ENCODE measurements around the gene LPP.
"Not testable (repeated sequence)": the region's sequence is repeated elsewhere in the genome, so short reads cannot be mapped to it uniquely, and the experiment has no call there.

The LPP gene

DNA sequence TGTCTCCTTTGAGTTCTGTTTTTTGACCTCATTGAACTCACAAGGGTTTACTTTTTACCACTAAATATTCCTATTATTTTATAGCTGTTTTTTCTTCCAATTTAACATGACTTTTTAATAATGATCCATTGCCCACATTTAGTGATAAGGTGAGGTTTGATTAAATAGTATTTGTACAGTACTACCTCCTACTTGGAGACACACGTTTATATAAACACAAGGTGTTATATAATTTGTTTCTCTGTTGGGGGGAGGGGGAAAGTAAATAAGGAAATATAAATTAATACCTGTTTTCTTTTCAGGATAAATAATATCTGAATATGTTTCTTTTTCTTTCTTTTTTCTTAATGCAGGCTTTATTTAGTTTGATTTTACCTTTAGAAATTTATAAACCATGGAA lies 281.3 kb downstream of the LPP start:
- DNase-seq (ENCODE audit: low spot score) = no peak

DNA sequence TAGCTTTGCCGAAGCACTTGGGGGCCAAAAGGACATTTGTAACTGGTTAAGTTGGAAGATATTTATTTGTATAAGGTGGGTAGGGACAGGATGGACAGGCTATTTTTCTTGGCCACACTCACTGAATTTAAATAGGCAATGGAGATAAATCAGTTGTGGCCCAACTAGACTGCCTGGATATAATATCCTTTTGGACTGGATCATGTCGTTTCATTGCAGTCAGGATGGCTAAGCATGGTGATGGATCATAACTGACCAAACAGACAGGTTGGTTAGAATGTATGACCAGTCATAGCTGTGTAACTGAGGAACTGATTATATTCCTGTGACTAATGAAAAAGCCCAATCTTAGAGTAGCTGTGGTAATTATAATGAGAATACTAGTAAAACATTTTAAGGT lies 284.0 kb downstream of the LPP start:
- no peak for DNase-seq (ENCODE audit: low spot score)

DNA sequence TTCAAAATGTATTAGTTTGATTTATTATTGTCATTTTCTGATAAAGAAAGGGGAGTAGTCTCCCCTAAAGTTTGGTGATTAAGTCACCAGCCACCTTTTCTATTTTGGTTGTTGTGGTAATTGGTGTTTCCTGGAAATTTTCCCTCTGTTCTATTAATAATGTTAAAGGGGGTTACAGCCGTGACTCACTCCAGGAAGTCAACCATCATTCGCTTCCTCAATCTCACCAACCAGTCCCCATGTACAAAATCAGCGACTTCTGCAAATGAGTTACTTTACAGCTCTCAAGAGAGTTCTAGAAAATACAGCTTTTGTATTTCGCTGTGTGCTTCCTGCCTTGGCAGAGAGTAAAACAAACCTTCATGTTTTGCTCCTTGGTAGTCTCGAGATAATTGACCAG lies 285.1 kb downstream of the LPP start:
- no peak for DNase-seq (ENCODE audit: low spot score)

DNA sequence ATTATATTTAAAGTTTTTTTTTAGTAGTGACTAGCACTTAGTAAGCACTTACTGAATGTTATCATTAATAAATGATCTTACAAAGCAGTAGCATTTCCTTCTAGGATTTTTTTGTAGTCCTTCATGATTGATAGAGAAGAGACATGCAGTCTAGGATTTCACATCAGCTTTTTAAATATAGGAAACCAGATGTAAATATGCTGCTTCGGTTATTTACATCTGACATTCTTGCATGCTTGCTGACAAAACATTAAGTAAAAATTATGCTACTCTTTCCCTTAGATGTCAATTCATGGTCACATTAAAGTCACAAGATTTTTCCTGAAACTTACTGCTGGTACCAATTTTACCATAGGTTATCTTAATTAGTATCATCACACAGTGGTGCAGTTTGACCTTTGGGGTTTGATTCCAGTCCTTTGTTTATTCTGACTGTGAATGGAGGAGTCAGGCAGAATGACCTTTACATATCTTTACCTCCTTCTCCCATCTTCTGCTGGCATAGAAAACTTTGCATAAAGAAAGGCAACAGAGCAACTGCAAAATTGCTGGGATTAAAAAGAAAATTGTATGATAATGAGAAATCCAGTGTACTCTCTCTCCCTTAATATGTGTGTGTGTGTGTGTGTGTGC lies 286.5 kb downstream of the LPP start:
- no peak for DNase-seq (ENCODE audit: low spot score)

DNA sequence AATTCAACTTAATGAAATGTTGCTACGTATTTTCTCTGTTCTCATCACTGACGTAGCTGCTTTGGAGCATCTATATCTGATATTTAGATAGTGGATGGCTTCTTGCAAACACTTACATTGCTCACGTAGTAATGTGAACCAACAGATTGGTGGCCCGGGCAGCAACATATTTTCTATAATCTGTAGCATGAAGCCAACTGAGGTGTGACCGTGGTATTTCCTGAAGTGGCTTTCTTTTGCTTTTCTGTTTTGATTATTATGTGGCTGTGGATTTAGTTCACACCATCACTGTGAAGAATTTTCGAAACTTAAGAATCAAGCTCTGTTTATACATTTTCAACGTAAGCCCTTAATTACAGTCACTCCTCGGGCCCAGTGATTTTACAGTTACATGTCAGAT lies 288.5 kb downstream of the LPP start:
- DNase-seq (ENCODE audit: low spot score) = no peak

DNA sequence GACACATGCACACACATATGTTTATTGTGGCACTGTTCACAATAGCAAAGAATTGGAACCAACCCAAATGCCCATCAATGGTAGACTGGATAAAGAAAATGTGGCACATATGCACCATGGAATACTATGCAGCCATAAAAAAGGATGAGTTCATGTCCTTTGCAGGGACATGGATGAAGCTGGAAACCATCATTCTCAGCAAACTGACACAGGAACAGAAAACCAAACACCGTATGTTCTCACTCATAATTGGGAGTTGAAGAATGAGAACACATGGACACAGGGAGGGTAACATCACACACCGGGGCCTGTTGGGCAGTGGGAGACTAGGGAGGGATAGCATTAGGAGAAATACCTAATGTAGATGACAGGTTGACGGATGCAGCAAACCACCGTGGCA lies 291.2 kb downstream of the LPP start:
- DNase-seq (ENCODE audit: low spot score) = not testable (repeated sequence)

DNA sequence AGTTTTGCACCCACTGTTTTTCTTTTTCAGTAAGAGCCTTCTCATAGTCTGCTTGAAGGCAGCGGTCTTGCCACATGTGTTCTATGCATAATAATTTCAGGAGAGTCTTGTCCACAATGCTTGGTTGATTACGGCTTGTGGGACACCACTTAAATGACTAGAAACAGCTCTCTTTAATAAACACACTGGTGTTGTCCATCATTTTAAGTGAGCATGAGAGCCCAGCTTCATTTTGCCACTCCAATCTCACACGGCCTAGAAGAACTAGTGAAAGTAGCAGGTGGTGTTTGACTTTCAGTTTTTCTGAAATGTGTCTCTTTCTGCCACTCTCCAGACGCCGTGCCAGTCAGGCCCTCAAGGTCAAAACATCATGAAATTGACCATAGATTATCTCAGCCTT lies 292.1 kb downstream of the LPP start:
- no peak for DNase-seq (ENCODE audit: low spot score)

DNA sequence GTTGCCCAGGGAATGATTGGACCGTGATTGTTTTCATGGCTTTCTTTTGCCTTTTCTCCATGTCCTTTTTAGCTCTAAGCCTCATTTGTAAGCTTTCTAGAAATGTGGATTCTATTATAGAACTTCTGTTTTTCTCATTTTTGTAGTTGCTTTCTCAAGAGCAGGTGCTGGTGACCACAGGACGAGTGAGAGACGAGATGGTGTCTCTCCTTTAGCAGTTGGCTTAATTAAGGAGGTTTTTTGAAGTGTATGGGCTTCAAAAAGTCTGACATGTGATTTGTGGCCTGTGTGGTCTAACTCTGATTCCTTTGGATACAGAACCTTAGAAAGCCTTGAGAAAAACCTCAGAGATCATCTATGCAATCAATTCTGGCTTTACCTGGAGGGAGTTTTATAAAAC lies 292.8 kb downstream of the LPP start:
- no peak for DNase-seq (ENCODE audit: low spot score)

DNA sequence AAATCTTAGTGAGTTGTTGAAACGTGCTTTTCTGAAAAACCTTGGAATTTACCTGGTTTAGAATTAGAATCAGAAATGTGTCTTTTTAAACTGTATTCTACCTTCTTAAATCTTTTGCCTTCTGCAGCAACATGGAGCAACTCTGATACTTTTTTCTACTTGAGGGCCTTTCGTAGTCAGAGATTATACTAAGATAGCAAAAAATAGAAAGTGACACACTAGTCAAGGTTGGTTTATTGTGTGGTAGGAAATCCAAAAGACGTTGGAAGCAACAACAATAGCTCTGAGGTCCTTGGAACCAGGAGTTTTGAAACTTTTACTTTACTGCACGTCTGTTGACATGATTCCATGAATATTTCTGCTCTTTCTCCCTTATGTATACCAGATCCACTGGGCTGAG lies 294.9 kb downstream of the LPP start:
- DNase-seq (ENCODE audit: low spot score) = no peak

DNA sequence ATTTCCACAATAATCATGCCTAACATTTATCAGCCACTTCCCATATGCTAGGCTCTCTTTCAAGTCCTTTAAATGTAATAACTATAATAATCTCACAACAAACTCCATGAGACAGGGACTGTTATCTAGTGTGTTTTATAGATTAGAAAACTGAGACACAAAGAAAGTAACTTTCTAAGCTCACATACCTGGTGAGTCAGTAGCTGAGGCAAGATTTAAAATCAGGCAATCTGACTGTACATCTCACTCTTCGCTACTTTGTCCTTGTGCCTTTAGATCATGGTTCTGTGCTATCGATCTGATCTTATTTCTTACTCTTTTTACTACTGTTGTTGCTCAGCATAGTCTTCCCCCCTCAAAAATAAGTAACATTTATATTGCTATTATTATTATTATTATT lies 295.5 kb downstream of the LPP start:
- no peak for DNase-seq (ENCODE audit: low spot score)

DNA sequence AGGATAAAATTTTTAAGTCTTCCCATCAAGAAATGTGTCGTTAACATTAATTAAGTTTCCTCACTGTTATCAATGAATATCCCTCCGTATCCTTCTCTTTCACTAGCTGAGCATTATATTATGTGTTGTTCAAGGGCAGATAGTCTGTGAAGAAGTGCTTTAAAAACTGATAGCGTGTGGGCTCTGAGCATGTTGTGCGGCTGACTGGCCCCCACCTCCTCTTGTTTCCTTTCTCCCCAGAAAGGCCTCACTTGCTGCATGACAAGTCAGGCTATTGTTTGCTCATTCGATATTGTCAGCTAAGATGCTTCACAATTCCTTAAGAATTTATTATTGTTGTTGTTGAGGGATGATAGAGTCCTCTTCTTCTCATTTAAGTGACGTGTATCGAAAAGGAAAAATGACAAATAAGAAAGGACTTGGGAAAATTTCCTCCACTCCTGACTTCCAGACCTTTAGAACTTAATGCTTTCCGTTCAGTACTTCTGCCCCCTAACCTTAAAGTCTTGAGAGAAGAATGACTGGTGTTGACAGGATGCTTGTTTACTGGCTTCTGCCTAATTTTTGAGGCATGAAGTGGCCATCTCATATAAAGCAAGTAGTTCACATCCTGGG lies 298.3 kb downstream of the LPP start:
- DNase-seq (ENCODE audit: low spot score) = no peak

DNA sequence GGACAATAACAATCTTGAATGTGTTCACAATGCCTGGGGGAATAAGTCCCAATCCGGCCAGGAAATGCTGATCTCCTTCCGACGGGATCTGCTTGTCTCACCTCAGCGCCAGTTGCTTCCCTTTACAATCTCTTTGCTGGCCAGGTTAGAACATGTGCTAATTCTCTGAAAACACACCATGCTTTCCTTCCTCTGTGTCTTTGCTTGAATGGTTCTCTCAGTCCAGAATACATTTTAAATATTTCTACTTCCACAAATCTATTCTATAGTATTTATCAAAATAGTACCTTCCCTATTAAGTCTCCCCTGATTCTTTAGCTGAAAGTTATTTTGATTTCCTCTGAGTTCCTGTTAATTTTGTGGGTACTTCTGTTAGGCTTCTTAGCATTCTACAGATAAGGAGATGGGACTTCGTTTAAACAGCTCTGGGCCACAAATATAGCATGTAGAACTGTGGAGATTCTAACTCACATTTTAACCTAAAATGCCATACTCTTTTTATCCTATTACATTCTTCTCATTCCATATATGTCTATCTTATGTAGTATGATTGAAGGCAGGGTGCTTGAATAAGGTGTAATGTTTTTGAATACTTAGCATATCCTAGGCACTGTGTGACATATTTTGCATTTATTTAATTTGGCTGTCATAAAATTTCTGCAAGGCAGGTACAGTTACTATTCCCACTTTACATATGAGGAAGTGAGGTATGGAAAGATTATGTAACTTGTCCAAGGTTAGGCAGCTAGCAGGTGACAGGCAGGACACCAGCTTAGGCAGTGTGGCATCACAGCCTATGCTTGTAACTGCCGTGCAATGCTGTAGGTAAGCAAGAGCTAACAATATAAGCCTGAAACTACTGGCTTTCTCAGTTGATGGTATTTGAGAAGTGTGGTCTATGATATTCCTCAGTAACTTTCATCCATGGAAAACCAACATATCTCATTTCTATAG lies 299.8 kb downstream of the LPP start:
- no peak for DNase-seq (ENCODE audit: low spot score)

DNA sequence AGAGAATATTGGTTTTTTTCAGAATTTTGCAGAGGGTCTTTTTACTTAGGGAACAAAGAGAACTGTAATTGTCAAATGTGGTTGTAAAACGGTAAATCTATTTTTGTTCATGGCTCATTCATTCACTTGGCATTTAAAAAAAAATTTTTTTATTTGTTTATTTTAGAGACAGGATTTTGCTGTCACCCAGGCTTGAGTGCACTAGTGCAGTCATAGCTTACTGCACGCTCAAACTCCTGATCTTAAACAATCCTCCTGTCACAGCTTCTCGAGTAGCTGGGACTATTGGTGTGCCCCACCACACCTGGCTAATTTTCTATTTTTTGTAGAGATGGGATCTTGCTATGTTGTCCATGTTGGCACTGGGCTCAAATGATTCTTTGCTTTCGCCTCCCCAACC lies 301.8 kb downstream of the LPP start:
- DNase-seq (ENCODE audit: low spot score) = no peak

DNA sequence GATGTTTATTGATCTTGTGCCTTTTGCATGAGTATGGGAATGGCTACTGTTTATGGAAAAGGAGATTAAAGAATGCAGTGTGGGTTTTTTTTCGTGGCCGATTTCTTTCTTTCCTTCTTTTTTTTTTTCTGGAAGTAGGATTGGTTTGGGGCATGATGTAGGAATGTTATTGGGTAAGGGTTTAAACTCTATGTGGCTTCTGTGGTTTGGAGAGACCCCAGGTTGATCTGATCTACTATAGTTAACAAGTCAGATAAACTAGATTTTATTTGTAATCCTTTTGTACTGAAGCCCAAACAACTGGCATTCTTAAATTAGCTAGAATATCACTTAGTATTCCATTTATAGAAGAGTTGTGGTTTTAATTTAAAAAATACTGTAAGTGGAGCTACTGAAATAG lies 304.8 kb downstream of the LPP start:
- no peak for DNase-seq (ENCODE audit: low spot score)

DNA sequence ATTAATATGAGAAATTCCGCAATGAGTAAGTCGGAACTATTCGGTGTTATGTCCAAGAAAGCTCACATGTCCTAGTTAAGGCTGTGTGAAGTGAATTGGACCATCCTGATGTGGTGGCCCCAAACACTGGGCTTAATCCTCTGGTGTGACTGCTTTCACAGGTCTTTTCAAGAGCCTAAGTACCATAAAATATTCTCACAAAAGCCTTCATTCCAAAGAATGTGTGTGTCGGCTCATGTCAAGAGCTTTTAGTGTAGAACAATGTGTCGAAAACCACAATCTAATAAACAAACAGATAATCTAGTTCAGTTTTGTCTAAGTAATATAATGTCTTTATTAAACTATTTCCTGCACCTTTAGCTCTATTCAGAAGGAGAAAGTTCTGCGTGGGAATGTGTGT lies 311.4 kb downstream of the LPP start:
- DNase-seq (ENCODE audit: low spot score) = no peak

DNA sequence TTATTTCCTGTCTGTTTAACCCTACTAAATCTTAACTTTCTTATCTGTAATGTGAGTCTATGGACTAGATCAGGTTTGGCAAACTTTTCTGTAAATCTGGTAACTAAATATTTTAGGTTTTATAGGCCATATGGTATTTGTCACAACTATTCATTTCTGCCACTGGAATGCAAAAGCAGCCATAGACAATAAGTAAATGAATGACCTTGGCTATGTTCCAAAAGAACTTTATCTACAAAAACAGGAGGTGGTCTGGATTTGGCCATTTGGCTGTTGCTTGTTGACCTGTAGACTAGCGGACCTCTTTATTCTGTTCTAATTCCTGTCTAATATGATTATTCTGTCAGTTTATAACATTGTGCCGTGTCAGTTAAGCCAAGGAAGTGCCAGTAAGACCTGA lies 314.2 kb downstream of the LPP start:
- DNase-seq (ENCODE audit: low spot score) = no peak

DNA sequence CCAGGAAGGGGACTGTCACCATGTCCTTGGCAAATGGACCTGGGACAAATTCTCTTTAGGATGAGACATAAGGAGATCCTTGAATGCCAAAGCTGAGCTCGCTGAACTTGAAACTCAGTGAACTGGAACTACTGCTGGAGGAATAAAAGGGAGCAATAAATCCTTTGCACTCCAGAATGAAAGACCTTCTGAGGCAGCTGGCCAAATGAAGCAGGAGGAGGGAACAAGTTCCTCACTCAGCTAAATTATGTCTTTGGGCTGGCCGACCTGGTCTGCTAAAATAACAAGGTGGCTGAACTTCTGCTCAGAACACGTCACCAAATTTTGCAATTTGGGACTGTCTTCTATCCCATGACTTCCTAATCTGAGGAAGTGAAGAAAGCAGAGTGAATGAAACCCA lies 314.7 kb downstream of the LPP start:
- DNase-seq (ENCODE audit: low spot score) = peak; percentile 35

DNA sequence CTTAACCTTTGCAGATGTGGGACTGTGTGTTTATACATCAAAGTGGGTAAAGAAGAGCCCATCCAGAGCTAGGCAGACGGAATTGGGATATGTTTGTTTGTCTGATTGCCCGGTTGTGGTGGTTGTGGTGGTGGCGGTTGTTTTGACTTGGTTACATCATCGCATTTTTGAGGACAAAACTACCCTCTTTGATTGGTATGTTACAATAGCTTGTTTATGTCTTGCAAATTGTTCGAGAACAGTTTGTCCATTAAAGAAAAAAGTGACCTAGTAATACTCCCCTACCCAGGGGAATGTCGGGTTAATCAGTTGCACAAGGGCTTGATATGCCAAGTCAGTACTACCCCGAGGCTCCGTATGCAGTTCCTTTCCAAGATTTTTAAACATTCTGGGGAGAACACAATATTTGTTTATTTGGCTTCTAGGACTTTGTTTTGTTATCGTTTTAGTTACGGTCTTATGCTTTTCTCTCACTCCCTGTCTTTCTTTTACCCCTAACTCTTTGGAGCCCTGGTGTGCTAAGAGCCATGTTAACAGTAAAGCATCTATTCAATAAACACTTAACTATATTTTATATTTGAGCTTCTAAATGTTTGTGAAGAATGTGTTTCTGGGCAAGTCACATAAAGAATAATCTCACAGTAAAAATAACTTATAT lies 315.4 kb downstream of the LPP start:
- DNase-seq (ENCODE audit: low spot score) = peak; percentile 37

DNA sequence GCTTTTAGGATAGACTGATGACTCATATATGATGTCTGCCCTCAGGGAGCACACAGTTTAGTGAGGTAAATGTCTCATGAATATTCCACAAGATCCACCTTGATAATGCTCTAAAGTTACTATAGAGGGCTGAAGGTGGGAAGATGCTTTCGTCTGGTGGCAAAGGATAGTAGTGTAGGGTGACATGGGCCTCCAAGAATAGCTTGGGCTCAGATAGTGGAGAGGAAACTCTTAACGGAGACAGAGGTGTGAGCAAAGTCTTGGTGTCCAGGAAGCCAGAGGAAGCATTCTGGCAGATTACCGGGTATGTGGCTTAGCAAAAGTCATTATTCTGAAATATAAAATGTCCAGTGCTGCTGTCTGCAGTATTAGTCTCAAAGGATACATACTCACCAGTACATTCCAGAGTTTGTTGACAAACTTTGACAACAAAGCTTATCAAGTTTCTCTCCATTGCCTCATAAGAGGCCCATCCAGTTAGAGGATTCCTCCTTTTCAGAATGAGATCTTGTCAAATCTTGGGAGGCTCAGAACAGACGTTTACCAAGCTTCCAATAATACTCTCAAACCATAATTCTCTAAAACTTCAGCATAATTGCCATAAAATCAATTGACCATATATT lies 316.7 kb downstream of the LPP start:
- no peak for DNase-seq (ENCODE audit: low spot score)

DNA sequence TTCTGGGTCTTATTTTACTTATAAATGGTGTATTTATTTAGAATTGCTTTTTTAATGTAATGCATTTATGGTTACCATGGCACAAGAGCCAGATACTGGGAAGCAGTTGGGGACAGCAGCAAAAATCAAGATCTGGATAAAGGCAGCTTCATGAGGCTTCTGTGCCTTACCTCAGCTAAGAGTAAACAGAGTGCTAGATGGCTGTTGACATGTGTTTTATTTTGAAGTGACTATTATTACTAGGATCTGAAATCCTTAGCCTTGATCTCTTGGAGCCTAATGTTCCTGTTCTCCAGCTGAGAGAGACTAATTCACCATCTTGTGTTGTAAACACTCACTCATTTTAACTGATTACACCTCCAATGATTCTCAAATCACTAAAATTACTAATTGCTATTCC lies 317.8 kb downstream of the LPP start:
- DNase-seq (ENCODE audit: low spot score) = no peak

DNA sequence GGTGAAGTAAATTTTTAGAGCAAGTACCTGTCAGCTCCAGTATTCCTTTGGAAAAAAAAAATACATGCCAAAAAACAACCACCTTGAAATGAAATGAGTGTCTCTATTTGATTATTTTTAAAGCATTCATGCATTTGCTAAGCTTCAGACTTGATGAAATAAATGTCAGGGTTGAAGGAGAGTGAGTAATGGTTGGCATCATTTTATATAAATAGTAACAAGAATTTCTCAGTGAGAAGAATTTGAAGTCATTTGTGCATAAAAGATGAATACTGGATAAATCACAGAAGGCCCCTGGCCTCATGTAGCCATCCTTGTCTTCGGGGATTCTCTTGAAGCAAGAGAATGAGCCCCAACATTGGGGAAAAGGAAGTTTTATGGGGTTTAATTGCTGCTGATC lies 318.4 kb downstream of the LPP start:
- DNase-seq (ENCODE audit: low spot score) = no peak

DNA sequence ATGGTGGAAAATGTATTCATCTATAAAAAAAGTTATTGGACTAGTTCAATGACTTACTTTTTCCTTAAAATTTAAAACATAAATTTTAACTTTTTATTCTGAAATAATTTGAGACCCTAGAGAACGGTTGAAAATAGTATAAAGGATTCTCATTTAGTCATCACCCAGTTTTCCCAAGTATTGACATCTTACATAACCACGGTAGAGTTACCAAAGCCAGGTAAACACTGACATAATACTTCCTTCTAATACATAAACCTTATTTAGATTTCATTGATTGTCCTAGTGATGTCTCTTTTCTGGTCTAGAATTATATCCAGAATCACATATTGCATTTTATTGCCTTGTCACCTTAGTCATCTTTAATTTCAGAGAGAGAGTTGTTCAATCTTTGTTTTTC lies 319.1 kb downstream of the LPP start:
- DNase-seq (ENCODE audit: low spot score) = no peak

Measured in putamen (tissue), 1 donor.